Neural crest cell (in vitro differentiated cells): Measurements from ENCODE around the gene FER1L5. TPM values are rescaled to one million over a fixed set of nuclear protein-coding genes. Genes with fewer than 3 reads are reported as not detected.

Source experiments
- DNase-seq: peaks from one replicate; pipeline ENCODE4 v3.0.0; 2021; ENCODE audit warnings: low read depth, mixed read lengths, low spot score
- H3K27ac Mint-ChIP-seq: one replicate; pipeline ENCODE4 v1.8.0; 2021; ENCODE audit warnings: mild to moderate bottlenecking, mixed read lengths; ENCODE audit not compliant: unreplicated experiment
- H3K27me3 Mint-ChIP-seq: 2 replicates; pipeline ENCODE4 v1.8.0; 2021; ENCODE audit warnings: low read depth, mild to moderate bottlenecking, mixed read lengths
- H3K36me3 Mint-ChIP-seq: 2 replicates; pipeline ENCODE4 v1.8.0; 2021; ENCODE audit warnings: low read depth, mild to moderate bottlenecking, mixed read lengths
- H3K4me1 Mint-ChIP-seq: 2 replicates; pipeline ENCODE4 v1.8.0; 2021; ENCODE audit warnings: mixed read lengths
- H3K4me3 Mint-ChIP-seq: one replicate; pipeline ENCODE4 v1.8.0; 2021; ENCODE audit warnings: mild to moderate bottlenecking, mixed read lengths
- H3K9me3 Mint-ChIP-seq: 2 replicates; pipeline ENCODE4 v1.8.0; 2021; ENCODE audit warnings: mixed read lengths
- CTCF ChIP-seq: fragments of 200-600 bp; sonication (generic); conservative IDR thresholded peaks from 2 replicates; pipeline ENCODE4 v1.5.0; 2021; ENCODE audit warnings: antibody characterized with exemption, mild to moderate bottlenecking
- total RNA-seq: library from RNA; stranded (reverse); gene quantifications from 2 replicates; pipeline ENCODE4 v1.2.1, GENCODE V29; 2021

The FER1L5 gene
- total RNA-seq, 1 donor from 2014 or later, result 0.89 TPM

GRCh38 chr2:96747061-96747617, 104.6 kb downstream of the FER1L5 start:
- no peak overlapping the region for H3K27ac Mint-ChIP-seq
- no peak for TF ChIP-seq CTCF

GRCh38 chr2:96751800-96752199, 109.2 kb downstream of the FER1L5 start:
- no peak for DNase-seq
- H3K9me3 Mint-ChIP-seq, result no peaks in the 10 kb centered on the region
- no peaks in the 10 kb centered on the region for H3K27me3 Mint-ChIP-seq
- H3K4me3 Mint-ChIP-seq, result no peak overlapping the region
- H3K4me1 Mint-ChIP-seq, result no peaks in the 10 kb centered on the region
- no peaks in the 10 kb centered on the region for H3K36me3 Mint-ChIP-seq
- no peak overlapping the region for H3K27ac Mint-ChIP-seq
- no peak for TF ChIP-seq CTCF

More at GRCh38 chr2:96747061-96747617, 104.6 kb downstream of the FER1L5 start:
- H3K27me3 Mint-ChIP-seq, result no peaks in the 10 kb centered on the region
- H3K9me3 Mint-ChIP-seq, result no peaks in the 10 kb centered on the region
- DNase-seq, result no peak
- no peak overlapping the region for H3K4me3 Mint-ChIP-seq
- no peaks in the 10 kb centered on the region for H3K36me3 Mint-ChIP-seq
- H3K4me1 Mint-ChIP-seq, result no peaks in the 10 kb centered on the region

GRCh38 chr2:96753661-96754282, 111.2 kb downstream of the FER1L5 start:
- Mint-ChIP-seq H3K4me3 (no peak overlapping the region), H3K27me3 (no peaks in the 10 kb centered on the region), H3K27ac (no peak overlapping the region), H3K9me3 (no peaks in the 10 kb centered on the region), H3K4me1 (no peaks in the 10 kb centered on the region), H3K36me3 (no peaks in the 10 kb centered on the region)
- no peak for DNase-seq
- TF ChIP-seq CTCF, result no peak

GRCh38 chr2:96754317-96754716, 111.8 kb downstream of the FER1L5 start:
- no peaks in the 10 kb centered on the region for H3K36me3 Mint-ChIP-seq
- DNase-seq, result no peak
- no peaks in the 10 kb centered on the region for H3K9me3 Mint-ChIP-seq
- H3K4me1 Mint-ChIP-seq, result no peaks in the 10 kb centered on the region
- H3K27me3 Mint-ChIP-seq, result no peaks in the 10 kb centered on the region
- no peak overlapping the region for H3K27ac Mint-ChIP-seq
- no peak for TF ChIP-seq CTCF
- H3K4me3 Mint-ChIP-seq, result no peak overlapping the region

Other genes with a start within 250 kb of the FER1L5 start
- 0.21 TPM in 1 of 2 replicates, not detected in the other for gene NEURL3, start 137.4 kb upstream of the FER1L5 start, total RNA-seq
- gene ARID5A, start 106.0 kb upstream of the FER1L5 start, total RNA-seq, result 12.0 and 12.9 TPM in 2 replicates
- gene KANSL3, start 4.5 kb upstream of the FER1L5 start, total RNA-seq, result 57.7 and 58.8 TPM in 2 replicates
- 25.7 and 25.8 TPM in 2 replicates for gene LMAN2L, start 97.3 kb downstream of the FER1L5 start, total RNA-seq
- 11.8 and 14.4 TPM in 2 replicates for gene CNNM4, start 118.1 kb downstream of the FER1L5 start, total RNA-seq
- 32.6 and 33.9 TPM in 2 replicates for gene CNNM3, start 173.5 kb downstream of the FER1L5 start, total RNA-seq
- gene ANKRD23, start 201.3 kb downstream of the FER1L5 start, total RNA-seq, result 9.3 and 11.4 TPM in 2 replicates
- 23.4 and 25.8 TPM in 2 replicates for gene ANKRD39, start 215.3 kb downstream of the FER1L5 start, total RNA-seq
- gene SEMA4C, start 227.3 kb downstream of the FER1L5 start, total RNA-seq, result 102 and 103 TPM in 2 replicates